Activated T-helper 9 cell treated with anti-CD3 and anti-CD28 coated beads, Interleukin-2, amount 50 U/mL, for 16 hours (primary cell): ENCODE measurements around the gene SCGB3A1.

Experiments used
- DNase-seq: peaks from one replicate; pipeline ENCODE4 v3.0.0-alpha.2; 2020; ENCODE audit warnings: low read depth

Gene SCGB3A1

GRCh38 chr5:180625125-180625790 lies 34.0 kb upstream of the SCGB3A1 start:
- no peak for DNase-seq

GRCh38 chr5:180624587-180624986 lies 33.3 kb upstream of the SCGB3A1 start:
- no peak for DNase-seq

- DNase-seq = no peak
Observed at GRCh38 chr5:180623844-180624243, 32.5 kb upstream of the SCGB3A1 start.

GRCh38 chr5:180623411-180623834 lies 32.1 kb upstream of the SCGB3A1 start:
- no peak for DNase-seq

- no peak for DNase-seq
Observed at GRCh38 chr5:180622910-180623309, 31.6 kb upstream of the SCGB3A1 start.

GRCh38 chr5:180621311-180621710 lies 30.0 kb upstream of the SCGB3A1 start:
- DNase-seq = no peak

- DNase-seq = no peak
Observed at GRCh38 chr5:180620014-180620413, 28.7 kb upstream of the SCGB3A1 start.

- DNase-seq = no peak
Observed at GRCh38 chr5:180619563-180619915, 28.2 kb upstream of the SCGB3A1 start.

GRCh38 chr5:180618829-180619562 lies 27.7 kb upstream of the SCGB3A1 start:
- no peak for DNase-seq

- no peak for DNase-seq
Observed at GRCh38 chr5:180618487-180618828, 27.2 kb upstream of the SCGB3A1 start.

- DNase-seq = no peak
Observed at GRCh38 chr5:180613814-180614188, 22.5 kb upstream of the SCGB3A1 start.

- DNase-seq = no peak
Observed at GRCh38 chr5:180613188-180613813, 22.0 kb upstream of the SCGB3A1 start.

GRCh38 chr5:180612683-180613082 lies 21.4 kb upstream of the SCGB3A1 start:
- DNase-seq = no peak

- no peak for DNase-seq
Observed at GRCh38 chr5:180611140-180611850, 20.0 kb upstream of the SCGB3A1 start.

GRCh38 chr5:180609817-180610550 lies 18.7 kb upstream of the SCGB3A1 start:
- no peak for DNase-seq

- DNase-seq = no peak
Observed at GRCh38 chr5:180609386-180609785, 18.1 kb upstream of the SCGB3A1 start.

GRCh38 chr5:180608572-180609310 lies 17.4 kb upstream of the SCGB3A1 start:
- DNase-seq = no peak

- no peak for DNase-seq
Observed at GRCh38 chr5:180607861-180608571, 16.7 kb upstream of the SCGB3A1 start.

- DNase-seq = no peak
Observed at GRCh38 chr5:180606215-180606785, 15.0 kb upstream of the SCGB3A1 start.

- DNase-seq = peak; percentile 34
Observed at GRCh38 chr5:180605554-180606214, 14.4 kb upstream of the SCGB3A1 start.
